IPS-18c (cell line): ENCODE data around the gene RNASEL.

Experiments
- H3K4me3 ChIP-seq: 2 replicates; pipeline ENCODE4 v1.7.0; 2013; ENCODE audit warnings: low read depth, mild to moderate bottlenecking, low read length, moderate library complexity; ENCODE audit not compliant: insufficient read depth
- H3K9me3 ChIP-seq: one replicate; pipeline ENCODE4 v1.6.1; 2013; ENCODE audit warnings: mild to moderate bottlenecking, low read length, moderate library complexity; ENCODE audit not compliant: control insufficient read depth, insufficient read depth

RNASEL gene

GRCh38 chr1:182587093-182587492 lies 2.0 kb downstream of the RNASEL start:
- Histone ChIP-seq H3K4me3 (no peak overlapping the region), H3K9me3 (peaks cover 4% of the 10 kb centered on the region)

- Histone ChIP-seq H3K9me3 (peaks cover 4% of the 10 kb centered on the region), H3K4me3 (no peak overlapping the region)
Observed at GRCh38 chr1:182586380-182586779, 2.7 kb downstream of the RNASEL start.

- Histone ChIP-seq H3K9me3 (peaks cover 4% of the 10 kb centered on the region), H3K4me3 (no peak overlapping the region)
Observed at GRCh38 chr1:182584746-182585145, 4.3 kb downstream of the RNASEL start.

- peaks cover 4% of the 10 kb centered on the region for H3K9me3 ChIP-seq
- no peak overlapping the region for H3K4me3 ChIP-seq
Observed at GRCh38 chr1:182580736-182581135, 8.3 kb downstream of the RNASEL start.

GRCh38 chr1:182575540-182576149 lies 13.4 kb downstream of the RNASEL start:
- H3K4me3 ChIP-seq = no peak overlapping the region
- H3K9me3 ChIP-seq = no peaks in the 10 kb centered on the region

GRCh38 chr1:182574156-182574555 lies 14.9 kb downstream of the RNASEL start:
- H3K4me3 ChIP-seq = no peak overlapping the region

GRCh38 chr1:182570611-182570970 lies 18.5 kb downstream of the RNASEL start:
- Histone ChIP-seq H3K9me3 (no peaks in the 10 kb centered on the region), H3K4me3 (no peak overlapping the region)

More at GRCh38 chr1:182574156-182574555, 14.9 kb downstream of the RNASEL start:
- no peaks in the 10 kb centered on the region for H3K9me3 ChIP-seq

- Histone ChIP-seq H3K4me3 (no peak overlapping the region), H3K9me3 (no peaks in the 10 kb centered on the region)
Observed at GRCh38 chr1:182569939-182570610, 19.0 kb downstream of the RNASEL start.

- Histone ChIP-seq H3K4me3 (no peak overlapping the region), H3K9me3 (no peaks in the 10 kb centered on the region)
Observed at GRCh38 chr1:182568647-182569284, 20.3 kb downstream of the RNASEL start.

- no peak overlapping the region for H3K4me3 ChIP-seq
- H3K9me3 ChIP-seq = no peaks in the 10 kb centered on the region
Observed at GRCh38 chr1:182567629-182568028, 21.4 kb downstream of the RNASEL start.

GRCh38 chr1:182565537-182565936 lies 23.5 kb downstream of the RNASEL start:
- H3K9me3 ChIP-seq = no peaks in the 10 kb centered on the region
- no peak overlapping the region for H3K4me3 ChIP-seq

GRCh38 chr1:182564406-182565004 lies 24.6 kb downstream of the RNASEL start:
- no peaks in the 10 kb centered on the region for H3K9me3 ChIP-seq
- H3K4me3 ChIP-seq = no peak overlapping the region

GRCh38 chr1:182563095-182563494 lies 26.0 kb downstream of the RNASEL start:
- no peaks in the 10 kb centered on the region for H3K9me3 ChIP-seq
- no peak overlapping the region for H3K4me3 ChIP-seq

GRCh38 chr1:182561456-182561855 lies 27.6 kb downstream of the RNASEL start:
- H3K4me3 ChIP-seq = no peak overlapping the region
- no peaks in the 10 kb centered on the region for H3K9me3 ChIP-seq

GRCh38 chr1:182560392-182560984 lies 28.6 kb downstream of the RNASEL start:
- H3K4me3 ChIP-seq = no peak overlapping the region

GRCh38 chr1:182556279-182556678 lies 32.8 kb downstream of the RNASEL start:
- no peak overlapping the region for H3K4me3 ChIP-seq
- no peaks in the 10 kb centered on the region for H3K9me3 ChIP-seq

More at GRCh38 chr1:182560392-182560984, 28.6 kb downstream of the RNASEL start:
- no peaks in the 10 kb centered on the region for H3K9me3 ChIP-seq

GRCh38 chr1:182555493-182555892 lies 33.6 kb downstream of the RNASEL start:
- no peaks in the 10 kb centered on the region for H3K9me3 ChIP-seq
- H3K4me3 ChIP-seq = no peak overlapping the region

- H3K9me3 ChIP-seq = no peaks in the 10 kb centered on the region
- H3K4me3 ChIP-seq = no peak overlapping the region
Observed at GRCh38 chr1:182552527-182552926, 36.5 kb downstream of the RNASEL start.
